Endothelial cell of umbilical vein (primary cell): ENCODE data around the gene C5AR2.

Experiments used
- MAX ChIP-seq: IDR thresholded peaks from 2 replicates; pipeline ENCODE4 v1.6.1; 2011; ENCODE audit not compliant: insufficient read depth, insufficient read length
- POLR2A ChIP-seq: IDR thresholded peaks from 2 replicates; pipeline ENCODE4 v1.6.1; 2012; ENCODE audit warnings: low read depth, mild to moderate bottlenecking, control low read depth, low read length

GRCh38 chr19:47313754-47314295 is 18.1 kb upstream of the C5AR2 start:
- TF ChIP-seq POLR2A (no peak), MAX (no peak)
